ENCODE measurements around the gene CACNG3. TPM values are rescaled to one million over a fixed set of nuclear protein-coding genes. Genes with fewer than 3 reads are reported as not detected.

Gene CACNG3

Small RNA genes within 50 kb of the gene (small RNA-seq; reads per million reads assigned to genes)
- gene RF00408 (ENCODE audit: low read depth) (not detected), gene RNU7-24P (ENCODE audit: low read depth) (not detected)
